ENCODE measurements around the gene SNAP25. TPM values are rescaled to one million over a fixed set of nuclear protein-coding genes. Genes with fewer than 3 reads are reported as not detected.

The SNAP25 gene
- total and polyA plus RNA-seq, 9 of the 15 experiments (the other 6 are each of a cell fraction or from before 2014, with no cell fraction given) = 0.07 TPM; not detected in 8

- in situ Hi-C loops (cut with MboI) (no loop called here), intact Hi-C loops (cut with micrococcal nuclease) (no loop called here)
- H3K9ac ChIP-seq (ENCODE audit: insufficient read depth in 1 of 2, low read depth in 2 of 2, low read length in 2 of 2) = no peak overlapping the region
- no peak overlapping the region for H3K4me2 ChIP-seq (ENCODE audit: insufficient read depth, low read length)
- no peaks in the 10 kb centered on the region for H3K4me1 ChIP-seq (replicated peaks in 1 of 2; ENCODE audit: control insufficient read depth in 2 of 2, insufficient read depth in 2 of 2, low read length in 2 of 2)
- FAIRE-seq (no peak), DNase-seq (ENCODE audit: extremely low read depth in 1 of 4, low spot score in 3 of 4) (no peak), ATAC-seq (no peak)
- no peak overlapping the region for H3K4me3 ChIP-seq
- H3K36me3 ChIP-seq (ENCODE audit: control insufficient read depth, insufficient read depth, low read length) = no peaks in the 10 kb centered on the region
- WGBS (ENCODE audit: insufficient coverage, low coverage, missing lambda C conversion rate) = 0% methylated on average over 3 of the region's 3 CpGs
- CTCF ChIA-PET (ENCODE audit: low intra/inter-chr PET ratio) = no interaction called here
- H3K27me3 ChIP-seq (ENCODE audit: control insufficient read depth in 2 of 2, insufficient read depth in 2 of 2, low read length in 2 of 2) = no peaks in the 10 kb centered on the region
- H4K20me1 ChIP-seq (replicated peaks; ENCODE audit: control insufficient read depth, insufficient read depth, low read length) = no peaks in the 10 kb centered on the region
- POLR2A ChIA-PET = no interaction called here
- H3K9me1 ChIP-seq (ENCODE audit: control insufficient read depth, insufficient read depth, low read length) = no peaks in the 10 kb centered on the region
- no peak overlapping the region for H3K27ac ChIP-seq (ENCODE audit: extremely low read depth, low read depth, low read length)
- no peaks in the 10 kb centered on the region for H3K79me2 ChIP-seq (ENCODE audit: control insufficient read depth, insufficient read depth, low read length)
- no peaks in the 10 kb centered on the region for H3K9me3 ChIP-seq (replicated peaks; ENCODE audit: control insufficient read depth, insufficient read depth, low read depth, low read length)
- BruUV-seq (replicated peaks) = no TSS peak
- TF ChIP-seq GTF2E2 (tag; IDR thresholded peaks at IDR 0.05) (no peak), ZNF445 (CRISPR knock-in tag; IDR thresholded peaks at IDR 0.05; ENCODE audit: low read depth) (no peak), ZBTB7A (IDR thresholded peaks at IDR 0.05; ENCODE audit: borderline replicate concordance, control insufficient read depth, low read depth, low read length) (no peak), ZNF778 (CRISPR knock-in tag; IDR thresholded peaks at IDR 0.05) (no peak), FOXK2 (conservative IDR thresholded peaks at IDR 0.05 in 1 of 2, IDR thresholded peaks at IDR 0.05 in 1 of 2; ENCODE audit: low read depth in 2 of 2) (no peak), MECOM (CRISPR knock-in tag; IDR thresholded peaks at IDR 0.05) (no peak), THRA (IDR thresholded peaks at IDR 0.05) (no peak), DIDO1 (tag; IDR thresholded peaks at IDR 0.05; ENCODE audit: low read depth) (no peak), ADNP (tag; IDR thresholded peaks at IDR 0.05) (no peak), AFF4 (CRISPR knock-in tag; IDR thresholded peaks at IDR 0.05) (no peak), NR1H2 (CRISPR knock-in tag; IDR thresholded peaks at IDR 0.05) (no peak)
- no peak overlapping the region for H2AFZ ChIP-seq (ENCODE audit: low read depth, low read length)
Measured at GRCh38 chr20:10185741-10186558, 32.7 kb upstream of the SNAP25 start.
